ENCODE results near the gene FOXP1. TPM values are rescaled to one million over a fixed set of nuclear protein-coding genes. Genes with fewer than 3 reads are reported as not detected.

The FOXP1 gene
- polyA plus RNA-seq, 4 donors, result 4.9 to 66.5 (median 15.3) TPM

- Histone ChIP-seq H3K9me3 (ENCODE audit: control insufficient read depth in 2 of 2, insufficient read depth in 1 of 2, low read depth in 1 of 2, low read length in 1 of 2) (no peaks in the 10 kb centered on the region), H3K36me3 (ENCODE audit: control insufficient read depth in 3 of 3, insufficient read depth in 2 of 3, low read depth in 1 of 3, low read length in 3 of 3) (peaks cover 0 to 11% (median 3%) of the 10 kb centered on the region in 3 donors), H3K4me3 (ENCODE audit: low read depth in 1 of 3, low read length in 3 of 3) (no peak overlapping the region), H3K4me1 (ENCODE audit: control insufficient read depth in 3 of 3, insufficient read depth in 2 of 3, low read depth in 1 of 3, low read length in 2 of 3) (peaks cover 1 to 19% (median 14%) of the 10 kb centered on the region in 3 donors), H3K27me3 (ENCODE audit: control insufficient read depth in 3 of 3, insufficient read depth in 3 of 3, low read length in 3 of 3) (no peaks in the 10 kb centered on the region), H3K27ac (ENCODE audit: low read depth in 1 of 3, low read length in 2 of 3) (no peak overlapping the region)
- FAIRE-seq (no peak), DNase-seq (no peak)
- WGBS, 3 donors, result 72% methylated on average over 6 of the region's 6 CpGs
These were observed 483.4 kb downstream of the FOXP1 start for GRCh38 chr3:71099997-71100719.

DNA sequence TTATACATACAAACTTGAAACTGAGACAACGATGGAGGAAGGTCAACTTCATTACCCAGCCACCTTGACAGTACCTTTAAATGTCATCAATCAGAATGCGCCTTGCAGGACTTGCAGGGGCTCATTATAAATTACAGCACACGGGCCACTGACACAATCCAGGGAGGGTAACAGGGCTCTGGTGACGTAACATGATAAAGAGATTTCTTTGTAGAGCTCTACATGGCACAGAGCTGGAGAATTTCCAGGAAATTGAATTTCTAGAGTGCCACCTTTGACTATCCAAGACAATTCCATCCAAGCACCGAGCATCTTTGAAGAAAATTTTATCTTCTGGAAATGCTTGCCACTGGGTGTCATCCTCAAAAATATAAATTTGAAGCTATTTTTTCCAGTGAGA, 486.0 kb downstream of the FOXP1 start:
- Histone ChIP-seq H3K4me3 (ENCODE audit: low read depth in 1 of 3, low read length in 3 of 3) (no peak overlapping the region), H3K9me3 (ENCODE audit: control insufficient read depth in 2 of 2, insufficient read depth in 1 of 2, low read depth in 1 of 2, low read length in 1 of 2) (no peaks in the 10 kb centered on the region), H3K27me3 (ENCODE audit: control insufficient read depth in 3 of 3, insufficient read depth in 3 of 3, low read length in 3 of 3) (no peaks in the 10 kb centered on the region), H3K36me3 (ENCODE audit: control insufficient read depth in 3 of 3, insufficient read depth in 2 of 3, low read depth in 1 of 3, low read length in 3 of 3) (peaks cover 0 to 7% (median 3%) of the 10 kb centered on the region in 3 donors), H3K4me1 (ENCODE audit: control insufficient read depth in 3 of 3, insufficient read depth in 2 of 3, low read depth in 1 of 3, low read length in 2 of 3) (peaks cover 1 to 14% (median 8%) of the 10 kb centered on the region in 3 donors), H3K27ac (ENCODE audit: low read depth in 1 of 3, low read length in 2 of 3) (no peak overlapping the region)
- DNase-seq, result no peak
- no peak for FAIRE-seq
- WGBS, 3 donors, result 86 to 89% (median 87%) methylated on average over 5 of the region's 5 CpGs

- Histone ChIP-seq H3K9me3 (ENCODE audit: control insufficient read depth in 2 of 2, insufficient read depth in 1 of 2, low read depth in 1 of 2, low read length in 1 of 2) (no peaks in the 10 kb centered on the region), H3K27me3 (ENCODE audit: control insufficient read depth in 3 of 3, insufficient read depth in 3 of 3, low read length in 3 of 3) (no peaks in the 10 kb centered on the region), H3K36me3 (ENCODE audit: control insufficient read depth in 3 of 3, insufficient read depth in 2 of 3, low read depth in 1 of 3, low read length in 3 of 3) (peaks cover 0 to 6% (median 3%) of the 10 kb centered on the region in 3 donors), H3K4me3 (ENCODE audit: low read depth in 1 of 3, low read length in 3 of 3) (no peak overlapping the region), H3K4me1 (ENCODE audit: control insufficient read depth in 3 of 3, insufficient read depth in 2 of 3, low read depth in 1 of 3, low read length in 2 of 3) (peaks cover 1 to 6% (median 5%) of the 10 kb centered on the region in 3 donors), H3K27ac (ENCODE audit: low read depth in 1 of 3, low read length in 2 of 3) (no peak overlapping the region)
- DNase-seq, result no peak
- FAIRE-seq, result no peak
- WGBS, 3 donors, result 90 to 98% (median 95%) methylated on average over 1 of the region's 1 CpG
These were observed 487.8 kb downstream of the FOXP1 start for GRCh38 chr3:71095511-71096291.

GRCh38 chr3:71094658-71095209, 488.8 kb downstream of the FOXP1 start:
- 91 to 98% (median 96%) methylated on average over 5 of the region's 5 CpGs for WGBS, 3 donors
- H3K27ac ChIP-seq (ENCODE audit: low read depth in 1 of 3, low read length in 2 of 3), result no peak overlapping the region
- no peak for DNase-seq
- peaks cover 0 to 6% (median 3%) of the 10 kb centered on the region in 3 donors for H3K36me3 ChIP-seq (ENCODE audit: control insufficient read depth in 3 of 3, insufficient read depth in 2 of 3, low read depth in 1 of 3, low read length in 3 of 3)
- H3K4me3 ChIP-seq (ENCODE audit: low read depth in 1 of 3, low read length in 3 of 3), result no peak overlapping the region
- peaks cover 0 to 6% (median 1%) of the 10 kb centered on the region in 3 donors for H3K4me1 ChIP-seq (ENCODE audit: control insufficient read depth in 3 of 3, insufficient read depth in 2 of 3, low read depth in 1 of 3, low read length in 2 of 3)
- FAIRE-seq, result no peak
- H3K27me3 ChIP-seq (ENCODE audit: control insufficient read depth in 3 of 3, insufficient read depth in 3 of 3, low read length in 3 of 3), result no peaks in the 10 kb centered on the region
- H3K9me3 ChIP-seq (ENCODE audit: control insufficient read depth in 2 of 2, insufficient read depth in 1 of 2, low read depth in 1 of 2, low read length in 1 of 2), result no peaks in the 10 kb centered on the region

DNA sequence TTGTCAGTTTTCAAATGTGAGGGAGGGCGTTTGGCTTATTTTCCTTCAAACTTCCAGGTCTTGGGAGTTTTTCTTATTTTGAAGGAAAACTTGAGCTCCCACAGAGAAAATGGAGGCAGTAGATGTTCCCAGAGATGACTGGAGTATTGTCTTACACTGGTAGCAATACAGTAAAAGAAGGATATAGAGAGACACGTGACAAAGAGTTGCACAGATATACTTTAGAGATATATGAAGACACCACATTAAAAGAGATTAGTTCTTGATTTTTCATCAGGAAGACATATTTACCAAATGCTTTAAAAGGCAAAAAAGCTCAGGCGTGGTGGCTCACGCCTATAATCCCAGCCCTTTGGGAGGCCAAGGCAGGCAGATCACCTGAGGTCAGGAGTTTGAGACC, 490.9 kb downstream of the FOXP1 start:
- no peak overlapping the region for H3K27ac ChIP-seq (ENCODE audit: low read depth in 1 of 3, low read length in 2 of 3)
- H3K36me3 ChIP-seq (ENCODE audit: control insufficient read depth in 3 of 3, insufficient read depth in 2 of 3, low read depth in 1 of 3, low read length in 3 of 3), result peaks cover 0 to 12% (median 2%) of the 10 kb centered on the region in 3 donors
- H3K4me1 ChIP-seq (ENCODE audit: control insufficient read depth in 3 of 3, insufficient read depth in 2 of 3, low read depth in 1 of 3, low read length in 2 of 3), result peaks cover 1 to 11% (median 10%) of the 10 kb centered on the region in 3 donors
- H3K4me3 ChIP-seq (ENCODE audit: low read depth in 1 of 3, low read length in 3 of 3), result no peak overlapping the region
- DNase-seq (no peak), FAIRE-seq (no peak)
- H3K9me3 ChIP-seq (ENCODE audit: control insufficient read depth in 2 of 2, insufficient read depth in 1 of 2, low read depth in 1 of 2, low read length in 1 of 2), result no peaks in the 10 kb centered on the region
- H3K27me3 ChIP-seq (ENCODE audit: control insufficient read depth in 3 of 3, insufficient read depth in 3 of 3, low read length in 3 of 3), result no peaks in the 10 kb centered on the region
- WGBS, 3 donors, result 87 to 92% (median 89%) methylated on average over 4 of the region's 4 CpGs

DNA sequence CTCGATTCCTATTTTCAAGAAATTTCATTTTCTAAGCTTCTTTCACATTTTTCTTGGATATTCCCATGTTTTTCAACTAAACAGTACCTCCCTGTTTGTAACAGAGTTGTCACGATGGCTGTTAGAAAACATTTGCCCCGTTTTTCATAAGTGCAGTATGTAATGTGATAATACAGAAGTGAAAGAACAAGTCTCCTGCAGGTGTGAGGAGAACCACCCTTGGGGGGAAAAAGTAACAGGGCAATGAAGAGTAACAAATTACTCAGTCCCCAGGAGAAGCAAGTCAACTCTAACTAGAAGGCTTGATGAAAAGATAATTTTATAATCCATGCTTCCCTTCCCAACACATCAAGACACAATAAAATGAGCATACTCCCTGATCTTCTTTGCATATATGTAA, 493.3 kb downstream of the FOXP1 start:
- no peak overlapping the region for H3K27ac ChIP-seq (ENCODE audit: low read depth in 1 of 3, low read length in 2 of 3)
- H3K36me3 ChIP-seq (ENCODE audit: control insufficient read depth in 3 of 3, insufficient read depth in 2 of 3, low read depth in 1 of 3, low read length in 3 of 3), result peaks cover 0 to 10% (median 0%) of the 10 kb centered on the region in 3 donors
- H3K4me1 ChIP-seq (ENCODE audit: control insufficient read depth in 3 of 3, insufficient read depth in 2 of 3, low read depth in 1 of 3, low read length in 2 of 3), result peaks cover 0 to 10% (median 8%) of the 10 kb centered on the region in 3 donors
- 78 to 82% (median 81%) methylated on average over 3 of the region's 3 CpGs for WGBS, 3 donors
- H3K9me3 ChIP-seq (ENCODE audit: control insufficient read depth in 2 of 2, insufficient read depth in 1 of 2, low read depth in 1 of 2, low read length in 1 of 2), result no peaks in the 10 kb centered on the region
- FAIRE-seq (no peak), DNase-seq (no peak)
- no peak overlapping the region for H3K4me3 ChIP-seq (ENCODE audit: low read depth in 1 of 3, low read length in 3 of 3)
- no peaks in the 10 kb centered on the region for H3K27me3 ChIP-seq (ENCODE audit: control insufficient read depth in 3 of 3, insufficient read depth in 3 of 3, low read length in 3 of 3)

GRCh38 chr3:71089271-71089847, 494.2 kb downstream of the FOXP1 start:
- WGBS, 3 donors, result 98 to 100% (median 98%) methylated on average over 3 of the region's 3 CpGs
- H3K36me3 ChIP-seq (ENCODE audit: control insufficient read depth in 3 of 3, insufficient read depth in 2 of 3, low read depth in 1 of 3, low read length in 3 of 3), result peaks cover 0 to 9% (median 0%) of the 10 kb centered on the region in 3 donors
- no peak overlapping the region for H3K4me3 ChIP-seq (ENCODE audit: low read depth in 1 of 3, low read length in 3 of 3)

GRCh38 chr3:71088742-71089141, 494.8 kb downstream of the FOXP1 start:
- H3K9me3 ChIP-seq (ENCODE audit: control insufficient read depth in 2 of 2, insufficient read depth in 1 of 2, low read depth in 1 of 2, low read length in 1 of 2), result no peaks in the 10 kb centered on the region
- peaks cover 0 to 10% (median 8%) of the 10 kb centered on the region in 3 donors for H3K4me1 ChIP-seq (ENCODE audit: control insufficient read depth in 3 of 3, insufficient read depth in 2 of 3, low read depth in 1 of 3, low read length in 2 of 3)
- no peak overlapping the region for H3K27ac ChIP-seq (ENCODE audit: low read depth in 1 of 3, low read length in 2 of 3)

More at GRCh38 chr3:71089271-71089847, 494.2 kb downstream of the FOXP1 start:
- Histone ChIP-seq H3K9me3 (ENCODE audit: control insufficient read depth in 2 of 2, insufficient read depth in 1 of 2, low read depth in 1 of 2, low read length in 1 of 2) (no peaks in the 10 kb centered on the region), H3K27ac (ENCODE audit: low read depth in 1 of 3, low read length in 2 of 3) (no peak overlapping the region), H3K27me3 (ENCODE audit: control insufficient read depth in 3 of 3, insufficient read depth in 3 of 3, low read length in 3 of 3) (no peaks in the 10 kb centered on the region), H3K4me1 (ENCODE audit: control insufficient read depth in 3 of 3, insufficient read depth in 2 of 3, low read depth in 1 of 3, low read length in 2 of 3) (peaks cover 0 to 10% (median 8%) of the 10 kb centered on the region in 3 donors)
- DNase-seq (no peak), FAIRE-seq (no peak)

More at GRCh38 chr3:71088742-71089141, 494.8 kb downstream of the FOXP1 start:
- no peaks in the 10 kb centered on the region for H3K27me3 ChIP-seq (ENCODE audit: control insufficient read depth in 3 of 3, insufficient read depth in 3 of 3, low read length in 3 of 3)
- no peak for DNase-seq
- no peak for FAIRE-seq
- peaks cover 0 to 11% (median 0%) of the 10 kb centered on the region in 3 donors for H3K36me3 ChIP-seq (ENCODE audit: control insufficient read depth in 3 of 3, insufficient read depth in 2 of 3, low read depth in 1 of 3, low read length in 3 of 3)
- 91 to 97% (median 95%) methylated on average over 4 of the region's 4 CpGs for WGBS, 3 donors
- H3K4me3 ChIP-seq (ENCODE audit: low read depth in 1 of 3, low read length in 3 of 3), result no peak overlapping the region

Data from small intestine (tissue), 7 donors.